ENCODE results near the gene ATP1B4.

The ATP1B4 gene

GRCh38 chrX:120406638-120407037 is 44.7 kb downstream of the ATP1B4 start:
- no peaks in the 10 kb centered on the region for H3K9me3 ChIP-seq (ENCODE audit: control insufficient read depth, insufficient read depth, low read length)
- H3K4me1 ChIP-seq (ENCODE audit: insufficient read depth, low read length): no peaks in the 10 kb centered on the region

GRCh38 chrX:120408168-120408567 is 46.3 kb downstream of the ATP1B4 start:
- Histone ChIP-seq H3K36me3 (ENCODE audit: insufficient read depth, low read length) (no peaks in the 10 kb centered on the region), H3K9ac (ENCODE audit: low read depth, low read length) (no peak overlapping the region), H3K9me3 (ENCODE audit: control insufficient read depth, insufficient read depth, low read length) (no peaks in the 10 kb centered on the region), H3K4me1 (ENCODE audit: insufficient read depth, low read length) (no peaks in the 10 kb centered on the region)

More at GRCh38 chrX:120406638-120407037, 44.7 kb downstream of the ATP1B4 start:
- Histone ChIP-seq H3K9ac (ENCODE audit: low read depth, low read length) (no peak overlapping the region), H3K36me3 (ENCODE audit: insufficient read depth, low read length) (no peaks in the 10 kb centered on the region)

- Histone ChIP-seq H3K9me3 (ENCODE audit: control insufficient read depth, insufficient read depth, low read length) (no peaks in the 10 kb centered on the region), H3K4me1 (ENCODE audit: insufficient read depth, low read length) (no peaks in the 10 kb centered on the region), H3K36me3 (ENCODE audit: insufficient read depth, low read length) (no peaks in the 10 kb centered on the region), H3K9ac (ENCODE audit: low read depth, low read length) (no peak overlapping the region)
Measured at GRCh38 chrX:120419463-120419862, 57.6 kb downstream of the ATP1B4 start.

- H3K9me3 ChIP-seq (ENCODE audit: control insufficient read depth, insufficient read depth, low read length): no peaks in the 10 kb centered on the region
- no peaks in the 10 kb centered on the region for H3K36me3 ChIP-seq (ENCODE audit: insufficient read depth, low read length)
- no peak overlapping the region for H3K9ac ChIP-seq (ENCODE audit: low read depth, low read length)
- no peaks in the 10 kb centered on the region; the same call in 1 of the 2 replicates for H3K4me1 ChIP-seq (ENCODE audit: insufficient read depth, low read length)
Measured at GRCh38 chrX:120426599-120426998, 64.7 kb downstream of the ATP1B4 start.

GRCh38 chrX:120428309-120428708 is 66.4 kb downstream of the ATP1B4 start:
- Histone ChIP-seq H3K9ac (ENCODE audit: low read depth, low read length) (no peak overlapping the region), H3K9me3 (ENCODE audit: control insufficient read depth, insufficient read depth, low read length) (no peaks in the 10 kb centered on the region), H3K4me1 (ENCODE audit: insufficient read depth, low read length) (peaks cover under 1% of the 10 kb centered on the region; the same call in 1 of the 2 replicates), H3K36me3 (ENCODE audit: insufficient read depth, low read length) (no peaks in the 10 kb centered on the region)

- Histone ChIP-seq H3K9me3 (ENCODE audit: control insufficient read depth, insufficient read depth, low read length) (no peaks in the 10 kb centered on the region), H3K36me3 (ENCODE audit: insufficient read depth, low read length) (no peaks in the 10 kb centered on the region), H3K9ac (ENCODE audit: low read depth, low read length) (no peak overlapping the region), H3K4me1 (ENCODE audit: insufficient read depth, low read length) (peaks cover 4% of the 10 kb centered on the region; the same call in 1 of the 2 replicates)
Measured at GRCh38 chrX:120429776-120430540, 68.1 kb downstream of the ATP1B4 start.
